H1 (cell line): ENCODE results near the gene ARL11. TPM values are rescaled to one million over a fixed set of nuclear protein-coding genes. Genes with fewer than 3 reads are reported as not detected.

ENCODE experiments used
- ASH2L ChIP-seq: fragments of 200-600, 300-600 bp; sonication (generic); IDR thresholded peaks from one replicate; pipeline ENCODE4 v1.7.1; 2017; ENCODE audit warnings: low read length
- CBX8 ChIP-seq: fragments of 300-800, 300-1000 bp; sonication (generic); IDR thresholded peaks from 2 replicates; pipeline ENCODE4 v1.7.1; 2016; ENCODE audit warnings: low read depth, low read length, borderline replicate concordance
- HDAC6 ChIP-seq: IDR thresholded peaks from one replicate; pipeline ENCODE4 v1.7.1; 2012; ENCODE audit warnings: low read depth, mild to moderate bottlenecking, inconsistent platforms, low read length, moderate library complexity
- KDM5A ChIP-seq: fragments of 200-600 bp; IDR thresholded peaks from 2 replicates; pipeline ENCODE4 v1.7.1; 2012; ENCODE audit warnings: mild to moderate bottlenecking, low read length, inconsistent platforms, mixed read lengths
- polyA plus RNA-seq, 7 experiments: library from polyadenylated mRNA; depleted of rRNA in 3 of 7; stranded (reverse) in 5 of 7; unstranded in 2 of 7; fragments of >200 nt in 5 of 7; fragments of 200-250 nt in 2 of 7; gene quantifications; 1 replicate in 5 of 7; 2 replicates in 1 of 7; 4 replicates in 1 of 7; pipeline versions ENCODE4 v1.2.1 to v1.2.3, GENCODE V29; 2011 to 2013; ENCODE audit warnings: missing spikeins in 2 of 7, mixed read lengths in 2 of 7
- total RNA-seq: library from RNA; stranded (reverse); fragmentation: NEBNext Ultra II Directional; extraction: Animal tissue kit (Norgen Biotek cat#: 25700); gene quantifications from 2 replicates; pipeline ENCODE4 v1.2.1, GENCODE V29; 2021
- TF ChIP-seq, protein P1 (sequence below): fragments of 300-600 bp; sonication (generic); IDR thresholded peaks from 2 replicates; pipeline ENCODE4 v1.7.1; 2012; ENCODE audit warnings: low read length, moderate library complexity, mild to moderate bottlenecking, inconsistent platforms; ENCODE audit not compliant: insufficient replicate concordance
- TF ChIP-seq, protein P2 (sequence below): IDR thresholded peaks from 2 replicates; pipeline ENCODE4 v1.6.1; 2012; ENCODE audit warnings: inconsistent platforms

ARL11 gene
- total and polyA plus RNA-seq, 2 of the 8 experiments (the other 6 are each of a cell fraction or from before 2014, with no cell fraction given), result 0.45 to 0.52 TPM

DNA sequence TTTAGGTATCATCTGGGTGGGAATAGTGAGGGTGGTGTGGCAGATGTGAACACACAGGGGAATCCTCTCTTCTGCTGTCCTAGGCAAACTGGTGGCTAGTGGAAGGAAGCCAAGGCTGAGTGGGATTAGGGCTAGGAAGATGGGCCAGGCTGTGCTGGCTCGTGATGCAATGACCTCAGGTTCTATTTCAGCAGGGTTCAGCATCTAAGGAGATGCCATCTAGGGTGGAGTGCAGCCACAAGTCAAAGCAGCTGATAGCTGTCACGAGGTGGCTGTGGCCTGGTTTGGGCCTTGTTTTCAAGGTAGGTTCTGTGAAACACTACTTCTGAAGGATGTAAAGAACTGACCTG is 21.6 kb downstream of the ARL11 start (continued):
- TF ChIP-seq, protein P1, sequence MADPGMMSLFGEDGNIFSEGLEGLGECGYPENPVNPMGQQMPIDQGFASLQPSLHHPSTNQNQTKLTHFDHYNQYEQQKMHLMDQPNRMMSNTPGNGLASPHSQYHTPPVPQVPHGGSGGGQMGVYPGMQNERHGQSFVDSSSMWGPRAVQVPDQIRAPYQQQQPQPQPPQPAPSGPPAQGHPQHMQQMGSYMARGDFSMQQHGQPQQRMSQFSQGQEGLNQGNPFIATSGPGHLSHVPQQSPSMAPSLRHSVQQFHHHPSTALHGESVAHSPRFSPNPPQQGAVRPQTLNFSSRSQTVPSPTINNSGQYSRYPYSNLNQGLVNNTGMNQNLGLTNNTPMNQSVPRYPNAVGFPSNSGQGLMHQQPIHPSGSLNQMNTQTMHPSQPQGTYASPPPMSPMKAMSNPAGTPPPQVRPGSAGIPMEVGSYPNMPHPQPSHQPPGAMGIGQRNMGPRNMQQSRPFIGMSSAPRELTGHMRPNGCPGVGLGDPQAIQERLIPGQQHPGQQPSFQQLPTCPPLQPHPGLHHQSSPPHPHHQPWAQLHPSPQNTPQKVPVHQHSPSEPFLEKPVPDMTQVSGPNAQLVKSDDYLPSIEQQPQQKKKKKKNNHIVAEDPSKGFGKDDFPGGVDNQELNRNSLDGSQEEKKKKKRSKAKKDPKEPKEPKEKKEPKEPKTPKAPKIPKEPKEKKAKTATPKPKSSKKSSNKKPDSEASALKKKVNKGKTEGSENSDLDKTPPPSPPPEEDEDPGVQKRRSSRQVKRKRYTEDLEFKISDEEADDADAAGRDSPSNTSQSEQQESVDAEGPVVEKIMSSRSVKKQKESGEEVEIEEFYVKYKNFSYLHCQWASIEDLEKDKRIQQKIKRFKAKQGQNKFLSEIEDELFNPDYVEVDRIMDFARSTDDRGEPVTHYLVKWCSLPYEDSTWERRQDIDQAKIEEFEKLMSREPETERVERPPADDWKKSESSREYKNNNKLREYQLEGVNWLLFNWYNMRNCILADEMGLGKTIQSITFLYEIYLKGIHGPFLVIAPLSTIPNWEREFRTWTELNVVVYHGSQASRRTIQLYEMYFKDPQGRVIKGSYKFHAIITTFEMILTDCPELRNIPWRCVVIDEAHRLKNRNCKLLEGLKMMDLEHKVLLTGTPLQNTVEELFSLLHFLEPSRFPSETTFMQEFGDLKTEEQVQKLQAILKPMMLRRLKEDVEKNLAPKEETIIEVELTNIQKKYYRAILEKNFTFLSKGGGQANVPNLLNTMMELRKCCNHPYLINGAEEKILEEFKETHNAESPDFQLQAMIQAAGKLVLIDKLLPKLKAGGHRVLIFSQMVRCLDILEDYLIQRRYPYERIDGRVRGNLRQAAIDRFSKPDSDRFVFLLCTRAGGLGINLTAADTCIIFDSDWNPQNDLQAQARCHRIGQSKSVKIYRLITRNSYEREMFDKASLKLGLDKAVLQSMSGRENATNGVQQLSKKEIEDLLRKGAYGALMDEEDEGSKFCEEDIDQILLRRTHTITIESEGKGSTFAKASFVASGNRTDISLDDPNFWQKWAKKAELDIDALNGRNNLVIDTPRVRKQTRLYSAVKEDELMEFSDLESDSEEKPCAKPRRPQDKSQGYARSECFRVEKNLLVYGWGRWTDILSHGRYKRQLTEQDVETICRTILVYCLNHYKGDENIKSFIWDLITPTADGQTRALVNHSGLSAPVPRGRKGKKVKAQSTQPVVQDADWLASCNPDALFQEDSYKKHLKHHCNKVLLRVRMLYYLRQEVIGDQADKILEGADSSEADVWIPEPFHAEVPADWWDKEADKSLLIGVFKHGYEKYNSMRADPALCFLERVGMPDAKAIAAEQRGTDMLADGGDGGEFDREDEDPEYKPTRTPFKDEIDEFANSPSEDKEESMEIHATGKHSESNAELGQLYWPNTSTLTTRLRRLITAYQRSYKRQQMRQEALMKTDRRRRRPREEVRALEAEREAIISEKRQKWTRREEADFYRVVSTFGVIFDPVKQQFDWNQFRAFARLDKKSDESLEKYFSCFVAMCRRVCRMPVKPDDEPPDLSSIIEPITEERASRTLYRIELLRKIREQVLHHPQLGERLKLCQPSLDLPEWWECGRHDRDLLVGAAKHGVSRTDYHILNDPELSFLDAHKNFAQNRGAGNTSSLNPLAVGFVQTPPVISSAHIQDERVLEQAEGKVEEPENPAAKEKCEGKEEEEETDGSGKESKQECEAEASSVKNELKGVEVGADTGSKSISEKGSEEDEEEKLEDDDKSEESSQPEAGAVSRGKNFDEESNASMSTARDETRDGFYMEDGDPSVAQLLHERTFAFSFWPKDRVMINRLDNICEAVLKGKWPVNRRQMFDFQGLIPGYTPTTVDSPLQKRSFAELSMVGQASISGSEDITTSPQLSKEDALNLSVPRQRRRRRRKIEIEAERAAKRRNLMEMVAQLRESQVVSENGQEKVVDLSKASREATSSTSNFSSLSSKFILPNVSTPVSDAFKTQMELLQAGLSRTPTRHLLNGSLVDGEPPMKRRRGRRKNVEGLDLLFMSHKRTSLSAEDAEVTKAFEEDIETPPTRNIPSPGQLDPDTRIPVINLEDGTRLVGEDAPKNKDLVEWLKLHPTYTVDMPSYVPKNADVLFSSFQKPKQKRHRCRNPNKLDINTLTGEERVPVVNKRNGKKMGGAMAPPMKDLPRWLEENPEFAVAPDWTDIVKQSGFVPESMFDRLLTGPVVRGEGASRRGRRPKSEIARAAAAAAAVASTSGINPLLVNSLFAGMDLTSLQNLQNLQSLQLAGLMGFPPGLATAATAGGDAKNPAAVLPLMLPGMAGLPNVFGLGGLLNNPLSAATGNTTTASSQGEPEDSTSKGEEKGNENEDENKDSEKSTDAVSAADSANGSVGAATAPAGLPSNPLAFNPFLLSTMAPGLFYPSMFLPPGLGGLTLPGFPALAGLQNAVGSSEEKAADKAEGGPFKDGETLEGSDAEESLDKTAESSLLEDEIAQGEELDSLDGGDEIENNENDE, result no peak
- TF ChIP-seq ASH2L (no peak), CBX8 (no peak), KDM5A (no peak), HDAC6 (no peak)
- TF ChIP-seq, protein P2, sequence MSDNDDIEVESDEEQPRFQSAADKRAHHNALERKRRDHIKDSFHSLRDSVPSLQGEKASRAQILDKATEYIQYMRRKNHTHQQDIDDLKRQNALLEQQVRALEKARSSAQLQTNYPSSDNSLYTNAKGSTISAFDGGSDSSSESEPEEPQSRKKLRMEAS, result no peak
